ENCODE data around the gene CSNK1E. TPM values are rescaled to one million over a fixed set of nuclear protein-coding genes. Genes with fewer than 3 reads are reported as not detected.

CSNK1E gene
- total RNA-seq, 2 donors from 2014 or later: 107 to 156 TPM

Other genes starting within 250 kb of the CSNK1E start
- gene SLC16A8, start 233.2 kb downstream of the CSNK1E start, total RNA-seq: under 1 TPM in 1 of 2 donors, not detected in 1; 0.50 TPM
- under 1 TPM; 0.40 to 0.84 TPM for gene BAIAP2L2, start 206.7 kb downstream of the CSNK1E start, total RNA-seq
- 10 to 100 TPM; 24.5 to 40.1 TPM for gene PLA2G6, start 135.6 kb downstream of the CSNK1E start, total RNA-seq
- gene MAFF, start 115.4 kb downstream of the CSNK1E start, total RNA-seq: 10 to 100 TPM; 19.7 to 43.0 TPM
- 10 to 100 TPM; 59.4 to 59.8 TPM for gene TMEM184B, start 44.4 kb downstream of the CSNK1E start, total RNA-seq
- gene KCNJ4, start 137.8 kb upstream of the CSNK1E start, total RNA-seq: not detected
- gene KDELR3, start 150.7 kb upstream of the CSNK1E start, total RNA-seq: under 1 TPM; 0.26 to 0.92 TPM
- 100 to 1,000 TPM; 368 to 422 TPM for gene DDX17, start 188.9 kb upstream of the CSNK1E start, total RNA-seq

Data from natural killer cell treated with Interleukin-12 subunit alpha and Interleukin-12 subunit beta and Interleukin-15 and Interleukin-18, amount 100 ng/mL, for 72 hours (primary cell).